ENCODE results near the gene CCDC59.
"Not testable (repeated sequence)": the region's sequence is repeated elsewhere in the genome, so short reads cannot be mapped to it uniquely, and the experiment has no call there.

Gene CCDC59, protein sequence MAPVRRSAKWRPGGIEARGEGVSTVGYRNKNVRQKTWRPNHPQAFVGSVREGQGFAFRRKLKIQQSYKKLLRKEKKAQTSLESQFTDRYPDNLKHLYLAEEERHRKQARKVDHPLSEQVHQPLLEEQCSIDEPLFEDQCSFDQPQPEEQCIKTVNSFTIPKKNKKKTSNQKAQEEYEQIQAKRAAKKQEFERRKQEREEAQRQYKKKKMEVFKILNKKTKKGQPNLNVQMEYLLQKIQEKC

DNA sequence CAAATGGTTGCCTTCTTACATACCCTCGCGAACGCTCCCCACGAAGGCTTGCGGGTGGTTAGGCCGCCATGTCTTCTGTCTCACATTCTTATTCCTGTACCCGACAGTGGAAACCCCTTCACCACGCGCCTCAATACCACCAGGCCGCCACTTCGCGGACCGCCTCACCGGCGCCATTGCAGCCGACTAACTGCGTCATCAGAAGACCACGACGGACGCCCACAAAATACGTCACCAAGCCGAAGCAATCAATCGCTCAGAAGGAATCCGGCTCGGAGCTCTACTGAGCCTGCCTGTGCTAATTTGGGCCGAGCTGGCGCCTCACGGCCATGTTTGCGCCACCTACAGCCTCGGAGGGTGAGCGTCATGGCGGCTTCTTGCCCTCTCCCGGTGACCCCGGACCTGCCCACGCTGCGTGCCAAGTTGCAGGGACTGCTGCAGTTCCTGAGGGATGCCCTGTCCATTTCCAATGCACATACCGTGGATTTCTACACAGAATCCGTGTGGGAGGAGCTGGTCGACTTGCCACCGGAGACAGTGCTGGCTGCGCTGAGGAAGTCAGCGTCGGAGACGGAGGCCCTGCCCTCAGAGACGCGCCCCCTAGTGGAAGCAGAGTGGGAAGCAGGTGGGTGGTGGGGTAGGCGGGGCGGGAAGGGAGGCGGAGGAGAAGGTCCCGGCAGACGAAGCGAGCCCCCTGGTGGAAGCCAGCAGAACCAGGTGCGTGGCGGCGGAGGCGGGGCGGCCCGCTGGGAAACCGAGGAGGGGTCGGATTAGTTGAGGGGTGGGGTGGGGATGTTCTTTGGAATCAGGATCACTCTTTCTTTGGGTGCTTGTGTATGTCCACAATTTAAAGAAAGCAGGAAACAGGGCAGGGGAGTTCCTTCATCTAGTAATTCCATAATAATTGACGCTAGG, at the start of gene CCDC59, which contains the start of gene METTL25:
TSS of gene CCDC59 (minus strand) at position 188 of the 915 bp plus-strand sequence. CDS start at position 177, 11 bp downstream.
TSS of gene METTL25 (plus strand) at position 330 of the 915 bp plus-strand sequence. CDS start at position 367, 37 bp downstream.
- peak; percentile 98 for DNase-seq (ENCODE audit: low spot score)

DNA sequence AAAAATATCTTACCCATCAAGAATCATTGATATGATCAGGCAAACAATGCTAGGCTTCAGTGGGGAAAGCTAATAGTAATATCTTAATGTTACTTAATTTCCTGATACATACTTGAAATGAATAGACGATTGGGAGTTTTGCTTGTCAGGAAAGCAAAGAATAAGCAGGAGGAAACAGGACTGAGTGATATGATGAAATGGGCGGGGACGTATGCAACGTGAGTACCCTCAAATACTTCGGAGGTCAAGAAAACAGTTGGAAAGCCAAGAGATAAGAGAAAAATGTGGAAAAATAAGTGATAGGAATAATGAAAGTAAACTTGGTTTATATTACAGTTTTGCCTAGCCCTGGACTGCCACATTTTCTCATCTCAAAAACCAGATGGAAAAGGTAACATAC, 49.3 kb upstream of the CCDC59 start:
- no peak for DNase-seq (ENCODE audit: low spot score)

DNA sequence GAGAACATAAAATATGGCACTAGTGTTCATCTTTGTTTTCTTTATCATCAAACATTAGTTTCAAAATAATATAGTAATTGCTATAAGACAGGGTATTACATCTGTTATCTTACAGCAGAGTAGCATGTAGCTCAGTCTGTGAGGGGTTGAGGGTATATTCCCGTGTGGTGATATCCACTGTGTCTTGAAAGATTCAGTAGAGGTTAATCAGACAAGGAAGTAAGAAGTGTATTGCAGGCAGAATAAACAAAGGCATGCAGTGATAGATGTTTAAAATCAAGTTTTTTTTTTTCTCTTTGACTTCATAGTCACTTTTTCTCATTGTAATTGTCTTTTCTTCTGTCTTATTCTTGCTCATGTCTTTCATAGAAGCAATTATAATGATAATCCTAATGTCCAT, 48.5 kb upstream of the CCDC59 start:
- DNase-seq (ENCODE audit: low spot score), result no peak

DNA sequence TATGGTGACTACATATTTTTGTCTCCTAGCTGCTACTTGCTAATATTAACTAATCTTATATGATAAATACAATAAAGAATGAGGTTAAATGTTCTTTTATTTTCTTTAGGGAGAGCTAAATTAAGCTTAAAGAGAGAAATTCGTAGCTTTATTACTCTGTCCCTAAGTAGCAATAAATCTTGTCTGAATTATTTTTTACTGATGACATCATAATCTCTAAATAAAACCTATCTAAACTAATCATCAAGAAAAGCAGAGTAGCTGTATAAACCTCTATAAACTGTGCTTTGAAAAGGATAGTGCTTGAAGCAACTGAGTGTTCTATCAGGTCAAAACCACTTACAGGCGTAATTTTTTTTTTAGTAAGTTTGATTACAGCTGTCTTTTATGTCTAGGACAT, 42.6 kb upstream of the CCDC59 start:
- no peak for DNase-seq (ENCODE audit: low spot score)

DNA sequence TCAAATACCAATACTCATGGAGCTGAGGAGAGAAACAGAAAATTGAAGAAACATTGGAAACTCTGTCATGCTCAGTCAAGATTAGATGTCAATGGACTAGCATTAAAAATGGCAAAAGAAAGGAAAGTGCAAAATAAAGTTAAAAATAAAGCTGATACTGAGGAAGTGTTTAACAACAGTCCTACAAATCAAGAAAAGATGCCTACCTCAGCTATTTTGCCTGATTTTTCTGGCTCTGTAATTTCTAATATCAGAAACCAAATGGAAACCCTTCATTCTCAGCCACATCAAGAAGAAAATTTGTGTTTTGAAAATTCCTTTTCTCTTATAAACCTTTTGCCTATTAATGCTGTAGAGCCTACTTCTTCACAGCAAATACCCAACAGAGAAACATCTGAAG, 40.7 kb upstream of the CCDC59 start:
- no peak for DNase-seq (ENCODE audit: low spot score)

DNA sequence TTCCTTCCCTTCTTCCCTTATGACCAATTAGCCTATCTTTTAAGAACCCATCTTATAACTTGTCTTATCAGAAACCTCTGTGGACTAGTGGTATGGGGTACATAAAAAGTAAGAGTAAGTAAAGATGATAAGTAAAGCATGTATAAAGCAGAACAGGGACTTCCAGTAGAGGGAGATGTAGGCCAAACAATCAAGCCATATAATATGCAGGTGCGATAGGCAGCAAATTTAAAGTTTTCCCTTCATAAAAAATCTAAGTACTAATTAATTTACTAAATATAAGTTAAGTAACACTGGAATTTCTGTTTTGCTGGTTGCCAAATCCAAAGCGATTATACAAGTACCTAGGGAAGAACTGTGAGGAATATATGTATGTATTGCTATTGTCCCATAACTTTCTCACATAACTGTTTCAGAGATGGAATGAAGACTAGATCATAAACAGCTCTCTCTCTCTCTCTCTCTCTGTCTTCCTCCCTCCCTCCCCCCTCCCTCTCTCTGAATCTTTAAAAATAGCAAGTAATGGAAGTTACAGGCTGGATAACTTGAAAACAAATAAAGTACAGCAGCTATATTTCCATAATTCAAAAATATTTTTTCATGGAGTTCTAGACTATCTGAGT, 25.9 kb upstream of the CCDC59 start:
- no peak for DNase-seq (ENCODE audit: low spot score)

DNA sequence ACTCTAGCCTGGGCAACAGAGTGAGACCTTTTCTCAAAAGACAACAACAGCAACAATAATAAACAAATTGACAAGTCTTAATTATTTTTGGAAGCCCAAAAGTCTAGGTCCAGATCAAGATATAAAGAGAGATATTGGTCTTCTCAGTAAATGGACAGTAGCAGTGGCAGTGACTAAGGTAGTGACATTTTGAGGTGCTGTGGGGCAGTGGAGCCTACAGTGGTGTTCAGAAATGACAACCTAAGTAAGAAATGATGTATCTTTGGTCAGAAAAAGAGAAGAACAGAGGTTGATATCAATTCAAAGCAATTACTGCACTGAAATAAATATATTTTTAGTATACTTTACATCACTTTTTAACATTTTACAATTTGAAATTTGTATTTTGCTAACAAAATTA, 20.8 kb upstream of the CCDC59 start:
- DNase-seq (ENCODE audit: low spot score), result no peak

DNA sequence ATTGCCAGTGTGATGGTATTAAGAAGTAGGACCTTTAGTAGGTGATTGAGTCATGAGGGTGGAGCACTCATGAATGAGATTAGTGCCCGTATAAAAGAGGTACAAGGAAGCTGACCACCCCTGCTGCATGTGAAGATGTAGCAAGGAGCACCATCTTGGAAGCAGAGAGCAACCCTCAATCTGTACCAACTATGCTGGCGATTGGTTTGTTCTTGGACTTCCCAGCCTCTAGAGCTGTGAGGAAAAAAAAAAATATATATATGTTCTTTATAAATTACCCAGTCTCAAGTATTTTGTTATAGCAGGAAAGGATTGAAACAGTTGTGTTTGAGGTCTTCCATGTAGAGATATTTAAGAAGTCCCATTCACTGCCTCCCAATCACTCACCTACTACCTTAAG, 17.0 kb upstream of the CCDC59 start:
- no peak for DNase-seq (ENCODE audit: low spot score)

DNA sequence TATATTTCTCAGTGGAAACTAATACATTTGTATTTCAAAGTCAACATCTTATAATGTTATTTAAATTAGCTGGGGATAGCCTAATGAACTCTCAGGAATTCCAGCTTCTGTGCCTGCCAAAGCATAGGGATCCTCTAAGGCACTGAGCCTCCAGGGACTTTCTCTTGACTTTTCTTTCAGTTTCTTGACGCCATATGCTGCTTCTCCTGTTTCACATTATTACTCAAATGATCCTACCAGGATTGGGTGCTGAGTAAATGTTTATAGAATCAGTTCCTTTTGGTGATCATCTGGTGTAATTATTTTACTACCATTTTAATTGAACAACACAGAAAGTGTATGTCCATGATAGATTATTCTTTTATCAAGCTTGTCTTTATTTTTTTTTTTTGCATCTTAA, 8.0 kb upstream of the CCDC59 start:
- no peak for DNase-seq (ENCODE audit: low spot score)

DNA sequence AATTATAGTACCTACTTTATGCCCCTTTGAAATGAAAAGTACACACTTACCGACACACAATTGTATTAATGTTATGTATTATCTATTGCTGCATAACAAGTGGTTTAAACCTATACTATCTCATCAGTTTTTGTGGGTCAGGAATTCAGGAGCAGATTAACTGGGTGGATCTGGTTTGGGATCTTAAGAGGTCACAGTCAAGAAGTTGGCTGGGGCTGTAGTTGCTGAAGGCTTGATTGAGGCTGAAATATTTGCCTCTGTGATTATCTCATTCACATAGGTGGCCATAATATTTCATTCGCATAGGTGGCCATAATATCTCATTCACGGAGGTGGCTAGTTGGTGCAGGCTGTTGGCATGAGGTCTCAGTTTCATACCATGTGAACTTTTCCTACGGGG, 5.8 kb upstream of the CCDC59 start:
- no peak for DNase-seq (ENCODE audit: low spot score)

DNA sequence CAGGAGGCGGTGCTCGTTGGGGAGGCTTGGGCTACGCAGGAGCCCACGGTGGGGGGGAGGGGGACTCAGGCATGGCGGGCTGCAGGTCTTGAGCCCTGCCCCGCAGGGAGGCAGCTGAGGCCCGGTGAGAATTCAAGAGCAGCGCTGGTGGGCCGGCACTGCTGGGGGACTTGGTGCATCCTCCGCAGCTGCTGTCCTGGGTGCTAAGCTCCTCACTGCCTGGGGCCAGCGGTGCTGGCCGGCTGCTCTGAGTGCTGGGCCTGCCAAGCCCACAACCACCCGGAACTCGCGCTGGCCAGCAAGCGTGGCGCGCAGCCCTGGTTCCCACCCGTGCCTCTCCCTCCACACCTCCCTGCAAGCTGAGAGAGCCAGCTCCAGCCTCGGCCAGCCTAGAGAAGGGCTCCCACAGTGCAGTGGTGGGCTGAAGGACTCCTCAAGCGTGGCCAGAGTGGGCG, 3.3 kb upstream of the CCDC59 start:
- DNase-seq (ENCODE audit: low spot score), result no peak

DNA sequence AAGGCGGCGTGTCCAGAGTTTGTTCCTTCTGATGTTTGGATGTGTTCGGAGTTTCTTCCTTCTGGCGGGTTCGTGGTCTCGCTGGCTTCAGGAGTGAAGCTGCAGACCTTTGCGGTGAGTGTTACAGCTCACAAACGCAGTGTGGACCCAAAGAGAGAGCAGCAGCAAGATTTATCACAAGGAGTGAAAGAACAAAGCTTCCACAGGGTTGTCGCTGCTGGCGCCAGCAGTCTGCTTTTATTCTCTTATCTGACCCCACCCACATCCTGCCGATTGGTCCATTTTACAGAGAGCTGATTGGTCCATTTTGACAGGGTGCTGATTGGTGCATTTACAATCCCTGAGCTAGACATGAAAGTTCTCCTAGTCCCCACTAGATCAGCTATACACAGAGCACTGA, 2.6 kb upstream of the CCDC59 start:
- not testable (repeated sequence) for DNase-seq (ENCODE audit: low spot score)

DNA sequence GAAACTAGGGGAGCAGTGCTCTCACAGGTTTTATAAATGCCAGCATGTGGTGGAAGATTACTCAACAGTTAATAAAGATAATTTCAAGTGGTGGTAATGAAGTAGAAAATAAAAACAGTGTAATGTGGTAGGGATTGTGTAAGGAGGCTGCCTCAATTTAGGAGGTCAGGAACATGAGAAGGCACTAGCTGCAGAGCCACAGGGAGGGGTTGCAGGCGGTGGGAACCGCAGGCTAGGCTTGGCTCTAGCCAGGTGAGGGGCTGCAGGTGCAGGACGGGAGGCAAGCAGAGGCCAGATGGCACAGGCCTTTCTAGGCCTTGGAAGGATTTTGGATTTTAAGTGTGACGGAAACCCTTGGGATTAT, 910 bp upstream of the CCDC59 start:
- DNase-seq (ENCODE audit: low spot score), result no peak

DNA sequence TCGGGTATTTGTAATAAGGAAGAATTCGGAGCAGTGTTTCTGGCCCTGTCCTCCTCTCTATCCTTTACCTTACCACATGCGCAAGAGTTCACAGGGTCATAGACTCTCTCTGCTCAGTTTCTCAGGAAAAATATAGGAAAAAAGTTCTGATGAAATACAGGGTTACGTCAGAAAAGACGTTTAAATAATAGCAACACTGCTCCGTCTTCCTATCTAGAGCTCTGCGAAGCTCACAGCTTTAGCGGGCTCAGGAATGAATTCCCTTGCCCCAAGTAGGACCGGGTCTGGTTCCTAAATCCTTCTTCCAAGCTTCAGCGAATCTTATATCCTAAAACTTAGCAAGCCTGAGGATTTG, 365 bp downstream of the CCDC59 start:
- no peak for DNase-seq (ENCODE audit: low spot score)

DNA sequence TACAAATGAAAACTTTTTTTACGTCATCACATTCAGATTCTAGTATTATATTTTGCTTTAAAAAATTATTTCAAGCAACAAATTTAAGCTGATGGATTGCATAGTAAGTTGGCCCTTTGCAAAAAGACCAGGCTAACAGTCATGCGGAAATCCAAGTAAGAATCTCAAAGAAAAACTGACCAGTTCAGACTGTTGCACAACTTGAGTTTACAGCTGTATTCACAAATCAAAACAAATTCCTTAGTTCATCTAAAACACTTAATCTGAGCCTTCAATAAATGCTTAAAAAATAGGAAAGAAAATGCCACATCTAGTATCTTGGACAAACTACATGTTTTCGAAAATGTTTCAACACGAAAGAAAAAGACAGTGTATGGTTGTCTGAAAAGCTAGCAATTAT, 847 bp downstream of the CCDC59 start:
- no peak for DNase-seq (ENCODE audit: low spot score)

DNA sequence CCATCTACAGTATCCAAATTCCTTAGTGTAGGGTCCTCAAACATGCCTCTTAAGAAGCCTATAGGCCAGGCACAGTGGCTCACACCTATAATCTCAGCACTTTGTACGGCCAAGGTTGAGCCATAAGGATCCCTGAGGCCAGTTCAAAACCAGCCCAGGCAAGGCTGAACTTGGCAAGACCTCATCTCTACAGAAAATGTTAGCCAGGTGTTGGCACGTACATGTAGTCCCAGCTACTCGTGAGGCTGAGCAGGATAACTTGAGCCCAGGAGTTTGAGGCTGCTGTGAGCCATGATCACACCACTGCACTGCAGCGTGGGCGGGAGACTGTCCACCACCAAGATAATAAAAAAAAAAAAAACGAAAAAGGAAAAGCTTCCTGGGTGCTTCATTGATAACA, 6.8 kb downstream of the CCDC59 start:
- no peak for DNase-seq (ENCODE audit: low spot score)

DNA sequence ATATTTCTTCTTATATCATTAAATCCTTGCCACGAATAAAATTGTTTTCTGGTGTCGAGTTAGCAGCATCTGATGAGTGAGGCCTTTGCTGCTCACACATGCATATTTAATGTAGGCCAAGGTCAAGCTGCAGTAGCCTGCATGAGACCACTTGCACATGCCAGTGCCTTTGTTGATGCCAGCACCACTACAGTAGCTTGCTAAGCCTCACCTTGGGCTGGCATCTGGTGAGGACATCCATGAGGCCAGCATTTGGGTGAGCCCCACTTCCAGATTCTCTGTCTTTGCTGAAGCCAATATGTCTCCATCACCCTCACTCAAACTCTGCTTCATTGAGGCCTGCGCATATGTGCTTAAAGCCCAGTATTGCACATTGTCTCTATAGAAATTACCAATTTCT, 8.0 kb downstream of the CCDC59 start:
- DNase-seq (ENCODE audit: low spot score), result no peak

DNA sequence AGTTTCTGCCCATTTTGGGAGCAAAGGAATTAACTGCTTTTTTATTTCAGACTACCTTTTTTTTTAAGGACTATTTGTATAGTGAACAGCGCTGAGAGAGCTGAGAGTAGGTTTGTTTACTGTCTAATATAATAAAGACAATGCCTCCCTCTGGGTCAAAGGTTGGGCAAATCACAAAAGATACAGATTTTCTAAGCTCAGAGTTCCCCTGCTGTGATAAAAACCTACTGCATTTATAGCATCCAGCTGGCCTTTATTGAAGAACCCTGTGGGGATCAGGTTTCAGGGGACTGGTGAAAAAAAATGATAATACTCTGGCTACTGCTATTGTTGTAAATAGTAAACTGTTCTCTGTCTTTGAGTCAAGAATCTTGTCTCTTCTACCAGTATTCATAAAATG, 28.7 kb downstream of the CCDC59 start:
- no peak for DNase-seq (ENCODE audit: low spot score)

DNA sequence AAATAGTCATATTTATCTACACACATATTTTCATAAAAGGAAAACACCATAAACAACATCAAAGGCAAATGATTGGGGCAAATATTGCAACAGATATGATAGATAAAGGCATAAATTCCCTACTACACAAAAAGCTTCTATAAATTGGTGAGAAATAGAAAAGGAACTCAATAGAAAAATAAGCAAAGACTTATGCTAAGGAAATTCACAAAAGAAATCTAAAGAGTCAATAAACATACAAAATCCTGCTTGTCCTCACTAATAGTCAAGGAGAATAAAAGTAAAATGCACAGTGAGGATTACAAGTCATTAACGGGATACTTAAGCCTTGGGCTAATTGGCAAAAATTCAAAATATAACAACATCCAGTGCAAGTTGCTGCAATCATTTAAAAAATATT, 30.3 kb downstream of the CCDC59 start:
- no peak for DNase-seq (ENCODE audit: low spot score)

DNA sequence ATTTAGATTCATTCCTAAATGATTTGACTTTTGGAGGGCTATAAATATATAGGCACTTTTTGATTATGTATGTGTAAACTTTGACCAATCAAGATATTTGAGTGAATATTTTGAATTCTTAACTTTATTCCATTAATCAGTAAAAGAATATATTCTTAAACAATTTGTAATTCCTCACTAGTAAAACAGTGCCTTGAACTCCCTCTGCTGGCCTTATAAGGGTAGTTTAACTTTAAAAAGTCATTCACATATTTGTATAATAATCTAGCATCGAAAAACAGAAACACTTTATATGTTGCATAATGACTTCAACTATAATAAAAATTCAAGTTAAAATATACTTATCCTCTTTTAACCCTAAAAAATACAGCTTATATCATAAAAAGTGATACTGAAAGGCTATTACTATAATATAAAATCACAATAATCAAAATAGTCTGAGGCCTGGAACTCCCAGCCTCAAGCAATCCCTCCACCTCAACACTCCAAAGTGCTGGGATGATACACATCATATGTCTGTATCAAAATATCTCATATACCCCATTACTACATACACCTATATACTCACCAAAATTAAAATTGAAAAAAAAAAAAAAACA, 31.2 kb downstream of the CCDC59 start:
- peak; percentile 16 for DNase-seq (ENCODE audit: low spot score)

DNA sequence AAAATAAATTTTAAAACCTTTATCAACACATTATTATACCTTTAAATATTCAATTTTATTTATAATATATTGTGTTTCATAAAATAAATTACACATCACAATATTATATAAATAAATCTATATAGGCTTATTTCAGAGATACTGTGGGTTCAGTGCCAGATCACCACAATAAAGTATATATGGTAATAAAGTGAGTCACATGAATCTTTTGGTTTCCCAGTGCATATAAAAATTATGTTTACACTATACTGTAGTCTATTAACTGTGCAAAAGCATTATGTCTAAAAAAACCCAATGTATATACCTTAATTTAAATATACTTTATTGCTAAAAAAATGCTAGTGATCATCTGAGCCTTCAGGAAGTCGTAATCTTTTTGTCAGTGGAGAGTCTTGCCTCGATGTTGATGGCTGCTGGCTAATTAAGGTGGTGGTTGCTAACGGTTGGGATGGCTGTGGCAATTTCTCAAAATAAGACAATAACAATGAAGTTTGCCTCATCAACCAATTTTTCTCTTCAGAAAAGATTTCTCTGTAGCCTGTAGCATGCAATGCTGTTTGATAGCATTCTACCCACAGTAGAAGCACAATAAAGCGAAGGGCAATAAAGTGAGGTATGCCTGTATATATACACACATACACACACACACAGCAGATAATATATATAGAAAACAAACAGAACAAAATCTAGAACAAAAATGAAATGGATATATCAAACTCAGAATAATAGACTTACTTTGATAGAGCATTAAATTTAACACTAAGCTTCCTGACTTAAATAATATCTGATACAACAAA, 32.4 kb downstream of the CCDC59 start:
- no peak for DNase-seq (ENCODE audit: low spot score)

DNA sequence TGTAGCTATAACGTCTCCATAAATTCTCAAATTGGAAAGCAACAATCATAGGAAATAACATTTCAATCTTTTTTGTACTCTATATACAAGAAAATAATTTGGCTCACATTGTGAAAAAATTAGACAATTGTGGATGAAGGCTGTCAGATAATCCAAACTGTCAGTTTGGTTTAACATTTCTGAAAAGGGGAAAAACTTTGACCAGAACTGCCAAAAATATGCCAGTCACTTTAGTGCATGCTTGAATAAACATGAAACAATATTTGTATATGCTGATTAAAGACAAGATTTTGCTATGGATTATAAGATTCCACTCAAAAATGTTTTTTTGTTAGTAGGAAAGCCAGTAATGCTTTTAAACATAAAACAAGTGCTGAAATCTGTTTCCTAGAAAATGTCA, 38.9 kb downstream of the CCDC59 start:
- no peak for DNase-seq (ENCODE audit: low spot score)

Data from CD4-positive, alpha-beta T cell treated with Interleukin-2 at 100 ng/mL for 4 hours (primary cell).